ENCODE measurements around the gene CUL3. TPM values are rescaled to one million over a fixed set of nuclear protein-coding genes. Genes with fewer than 3 reads are reported as not detected.

Gene CUL3
- total RNA-seq, 4 donors from 2014 or later: 68.5 to 75.1 (median 70.8) TPM

GRCh38 chr2:224573724-224574123, 11.4 kb downstream of the CUL3 start:
- TF ChIP-seq CTCF (IDR thresholded peaks at IDR 0.05) (no peak), EP300 (IDR thresholded peaks at IDR 0.05) (no peak), POLR2A (IDR thresholded peaks at IDR 0.05) (no peak), POLR2AphosphoS5 (IDR thresholded peaks at IDR 0.05) (no peak)
- Histone ChIP-seq H3K36me3 (no peaks in the 10 kb centered on the region), H3K27me3 (no peaks in the 10 kb centered on the region), H3K4me3 (no peak overlapping the region), H3K9me3 (no peaks in the 10 kb centered on the region), H3K4me1 (peaks cover 25 to 98% (median 26%) of the 10 kb centered on the region in 3 donors), H3K27ac (no peak overlapping the region)
- no peak for ATAC-seq
- 80 to 100% methylated on average over 1 of the region's 1 CpG for WGBS, 2 donors (ENCODE audit: low coverage in 1 of 2)

GRCh38 chr2:224572338-224572737, 12.8 kb downstream of the CUL3 start:
- peaks cover 25 to 98% (median 29%) of the 10 kb centered on the region in 3 donors for H3K4me1 ChIP-seq
- 96% methylated on average over 3 of the region's 4 CpGs; no CpG with 5 or more reads in 1 of the 2 donors for WGBS, 2 donors (ENCODE audit: low coverage in 1 of 2)
- ATAC-seq: no peak

GRCh38 chr2:224570328-224570993, 14.7 kb downstream of the CUL3 start:
- H3K27me3 ChIP-seq: no peaks in the 10 kb centered on the region
- 50 to 56% methylated on average over 4 of the region's 4 CpGs for WGBS, 2 donors (ENCODE audit: low coverage in 1 of 2)
- no peaks in the 10 kb centered on the region for H3K9me3 ChIP-seq
- ATAC-seq: no peak
- H3K27ac ChIP-seq: no peak overlapping the region
- no peak for TF ChIP-seq POLR2A (IDR thresholded peaks at IDR 0.05)
- TF ChIP-seq EP300 (IDR thresholded peaks at IDR 0.05): no peak
- TF ChIP-seq POLR2AphosphoS5 (IDR thresholded peaks at IDR 0.05): no peak
- TF ChIP-seq CTCF (IDR thresholded peaks at IDR 0.05): no peak
- peaks cover 0 to 4% of the 10 kb centered on the region in 2 donors for H3K36me3 ChIP-seq
- H3K4me1 ChIP-seq: peaks cover 24 to 86% (median 26%) of the 10 kb centered on the region in 3 donors
- no peak overlapping the region for H3K4me3 ChIP-seq

More at GRCh38 chr2:224572338-224572737, 12.8 kb downstream of the CUL3 start:
- H3K27ac ChIP-seq: no peak overlapping the region
- H3K27me3 ChIP-seq: no peaks in the 10 kb centered on the region
- no peaks in the 10 kb centered on the region for H3K9me3 ChIP-seq
- H3K36me3 ChIP-seq: no peaks in the 10 kb centered on the region
- no peak overlapping the region for H3K4me3 ChIP-seq
- TF ChIP-seq EP300 (IDR thresholded peaks at IDR 0.05) (no peak), POLR2A (IDR thresholded peaks at IDR 0.05) (no peak), POLR2AphosphoS5 (IDR thresholded peaks at IDR 0.05) (no peak), CTCF (IDR thresholded peaks at IDR 0.05) (no peak)

GRCh38 chr2:224569654-224570053, 15.5 kb downstream of the CUL3 start:
- H3K27ac ChIP-seq: no peak overlapping the region

More at GRCh38 chr2:224569654-224570053, 15.5 kb downstream of the CUL3 start:
- H3K4me1 ChIP-seq: peaks cover 21 to 82% (median 21%) of the 10 kb centered on the region in 3 donors
- ATAC-seq: no peak
- no peak for TF ChIP-seq EP300 (IDR thresholded peaks at IDR 0.05)
- no peak for TF ChIP-seq CTCF (IDR thresholded peaks at IDR 0.05)
- TF ChIP-seq POLR2AphosphoS5 (IDR thresholded peaks at IDR 0.05): no peak
- TF ChIP-seq POLR2A (IDR thresholded peaks at IDR 0.05): no peak
- no peaks in the 10 kb centered on the region for H3K9me3 ChIP-seq
- H3K27me3 ChIP-seq: no peaks in the 10 kb centered on the region
- H3K4me3 ChIP-seq: no peak overlapping the region
- peaks cover 0 to 4% of the 10 kb centered on the region in 2 donors for H3K36me3 ChIP-seq

Measured in gastroesophageal sphincter (tissue), 4 donors.